Measurements from ENCODE around the gene XPO5. TPM values are rescaled to one million over a fixed set of nuclear protein-coding genes. Genes with fewer than 3 reads are reported as not detected.

The XPO5 gene

GRCh38 chr6:43476746-43477145 is 99.1 kb downstream of the XPO5 start:
- Histone ChIP-seq H3K4me3 (ENCODE audit: low read length) (peak overlapping the region; percentile 86), H3K9me3 (replicated peaks; ENCODE audit: low read length) (no peaks in the 10 kb centered on the region), H3K36me3 (ENCODE audit: insufficient read depth, low read length) (no peaks in the 10 kb centered on the region), H3K9ac (ENCODE audit: low read depth, low read length) (peak overlapping the region; percentile 88), H3K4me2 (ENCODE audit: low read length) (peak overlapping the region; percentile 99), H3K27me3 (ENCODE audit: control insufficient read depth, insufficient read depth, low read length) (no peaks in the 10 kb centered on the region), H3K4me1 (ENCODE audit: control insufficient read depth, insufficient read depth, low read length) (peaks cover 10% of the 10 kb centered on the region)

- Histone ChIP-seq H3K4me3 (ENCODE audit: low read length) (no peak overlapping the region), H3K27me3 (ENCODE audit: control insufficient read depth, insufficient read depth, low read length) (peaks cover 4% of the 10 kb centered on the region), H3K9me3 (replicated peaks; ENCODE audit: low read length) (no peaks in the 10 kb centered on the region), H3K4me2 (ENCODE audit: low read length) (no peak overlapping the region), H3K36me3 (ENCODE audit: insufficient read depth, low read length) (no peaks in the 10 kb centered on the region), H3K9ac (ENCODE audit: low read depth, low read length) (no peak overlapping the region), H3K4me1 (ENCODE audit: control insufficient read depth, insufficient read depth, low read length) (peaks cover 10% of the 10 kb centered on the region)
Observed at GRCh38 chr6:43475516-43475915, 100.3 kb downstream of the XPO5 start.

GRCh38 chr6:43472515-43472914 is 103.3 kb downstream of the XPO5 start:
- Histone ChIP-seq H3K4me2 (ENCODE audit: low read length) (no peak overlapping the region), H3K4me1 (ENCODE audit: control insufficient read depth, insufficient read depth, low read length) (no peaks in the 10 kb centered on the region), H3K27me3 (ENCODE audit: control insufficient read depth, insufficient read depth, low read length) (peaks cover 4% of the 10 kb centered on the region), H3K9me3 (replicated peaks; ENCODE audit: low read length) (no peaks in the 10 kb centered on the region), H3K36me3 (ENCODE audit: insufficient read depth, low read length) (no peaks in the 10 kb centered on the region), H3K9ac (ENCODE audit: low read depth, low read length) (no peak overlapping the region), H3K4me3 (ENCODE audit: low read length) (no peak overlapping the region)

Small RNA genes within 50 kb of the gene (small RNA-seq; reads per million reads assigned to genes)
- gene RF00426 (not detected), gene RNU6-1113P (not detected)
